LHCN-M2 (cell line): ENCODE results near the gene RPL14. TPM values are rescaled to one million over a fixed set of nuclear protein-coding genes. Genes with fewer than 3 reads are reported as not detected.
"Not testable (repeated sequence)": the region's sequence is repeated elsewhere in the genome, so short reads cannot be mapped to it uniquely, and the experiment has no call there.

Experiments
- DNase-seq: peaks from one replicate; pipeline ENCODE4 v3.0.0-alpha.2; 2012; ENCODE audit warnings: low read depth
- total RNA-seq: library from RNA; depleted of rRNA; stranded (reverse); fragments of >200 nt; gene quantifications from 2 replicates; pipeline ENCODE4 v1.2.3, GENCODE V29; 2014

RPL14 gene
- total RNA-seq, 1 experiment from 2014 or later, result 295 TPM

- DNase-seq, result not testable (repeated sequence)
Measured at GRCh38 chr3:40462838-40463237, 5.7 kb downstream of the RPL14 start.

- no peak for DNase-seq
Measured at GRCh38 chr3:40463579-40463978, 6.4 kb downstream of the RPL14 start.

GRCh38 chr3:40464339-40465110 is 7.4 kb downstream of the RPL14 start:
- DNase-seq, result no peak

DNA sequence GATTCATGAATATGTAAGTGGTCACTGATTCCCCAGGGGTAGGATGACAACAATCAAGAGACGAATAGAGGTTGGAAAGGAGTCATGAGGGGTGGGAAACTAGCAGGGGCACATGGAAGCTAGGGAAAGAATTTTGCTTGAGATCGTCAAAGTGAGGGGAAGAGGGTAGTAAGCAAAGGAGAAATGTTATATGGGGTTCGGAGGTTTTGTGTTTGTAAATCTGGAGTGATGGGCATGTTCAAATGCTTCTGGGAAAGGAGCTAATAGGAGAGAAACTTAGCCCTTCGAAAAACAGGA is 7.9 kb downstream of the RPL14 start:
- no peak for DNase-seq

DNA sequence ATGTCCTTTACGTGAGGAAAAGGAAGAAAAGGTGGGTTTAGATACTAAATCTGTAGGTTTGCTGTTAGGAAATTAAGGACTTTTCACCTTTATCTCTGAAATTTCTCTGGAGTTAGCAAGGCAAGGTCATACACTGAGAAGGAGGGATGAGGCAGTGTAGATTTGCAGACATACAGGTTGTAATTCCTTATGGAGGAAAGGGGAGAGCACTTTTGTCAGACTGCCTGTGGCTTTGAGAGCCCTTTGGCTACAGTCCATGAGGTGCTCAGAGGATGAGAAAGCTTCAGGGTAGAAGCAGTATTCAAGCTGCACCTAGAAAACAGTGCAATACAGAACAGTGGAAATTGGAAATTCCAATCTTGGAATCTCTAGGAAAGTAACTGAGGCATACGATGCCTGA is 8.3 kb downstream of the RPL14 start:
- DNase-seq, result no peak

- no peak for DNase-seq
Measured at GRCh38 chr3:40468018-40468417, 10.9 kb downstream of the RPL14 start.

GRCh38 chr3:40470701-40471100 is 13.6 kb downstream of the RPL14 start:
- DNase-seq, result no peak

DNA sequence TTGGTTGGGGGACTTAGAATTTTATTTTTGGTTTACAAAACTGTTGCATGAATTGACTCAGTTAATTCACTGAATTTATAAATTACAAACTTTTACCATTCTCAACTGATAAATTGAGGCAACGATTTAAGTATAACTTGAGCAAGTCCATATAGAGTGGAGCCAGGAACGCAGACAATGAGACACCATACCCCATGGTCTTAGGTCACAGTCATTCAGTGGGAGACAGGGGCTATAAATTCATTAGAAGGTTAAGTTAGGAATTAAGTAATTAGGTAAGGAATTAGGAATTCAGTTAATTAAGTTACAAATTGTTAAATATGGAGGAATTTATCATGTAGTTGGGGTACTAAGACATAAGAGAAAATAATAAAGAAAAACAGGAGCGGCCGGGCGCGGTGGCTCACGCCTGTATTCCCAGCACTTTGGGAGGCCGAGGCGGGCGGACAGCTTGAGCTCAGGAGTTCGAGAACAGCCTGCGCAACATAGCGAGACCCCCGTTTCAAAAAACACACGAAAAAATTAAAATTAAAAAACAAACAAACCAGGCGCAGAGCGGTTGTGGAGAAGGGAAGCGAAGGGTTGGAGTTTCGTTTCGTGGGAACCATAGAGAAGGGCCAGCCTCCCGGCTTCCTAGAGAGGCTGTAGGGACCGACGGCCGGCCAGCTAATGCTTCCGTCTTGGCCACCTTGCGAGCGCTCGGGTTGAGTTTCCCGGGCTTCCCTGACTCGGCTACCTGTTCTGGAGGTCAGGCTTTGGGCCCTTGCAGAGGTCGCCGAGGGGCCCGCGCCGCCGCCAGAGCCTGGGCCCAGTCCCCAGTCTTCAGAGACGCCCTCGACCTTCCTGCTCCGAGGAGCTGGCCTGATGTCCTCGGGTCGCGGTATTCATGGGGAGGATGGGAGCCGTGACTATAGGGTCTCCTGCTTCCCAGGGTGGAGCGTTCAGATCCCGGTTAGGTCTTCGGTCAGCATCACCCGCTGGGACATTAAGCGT is 19.6 kb downstream of the RPL14 start, which contains the start of gene ZNF619:
ZNF619 (plus strand) TSS at position 645 of the 993 bp plus-strand sequence. CDS start 858 bp downstream, outside the sequence.
- DNase-seq, result peak; percentile 64

DNA sequence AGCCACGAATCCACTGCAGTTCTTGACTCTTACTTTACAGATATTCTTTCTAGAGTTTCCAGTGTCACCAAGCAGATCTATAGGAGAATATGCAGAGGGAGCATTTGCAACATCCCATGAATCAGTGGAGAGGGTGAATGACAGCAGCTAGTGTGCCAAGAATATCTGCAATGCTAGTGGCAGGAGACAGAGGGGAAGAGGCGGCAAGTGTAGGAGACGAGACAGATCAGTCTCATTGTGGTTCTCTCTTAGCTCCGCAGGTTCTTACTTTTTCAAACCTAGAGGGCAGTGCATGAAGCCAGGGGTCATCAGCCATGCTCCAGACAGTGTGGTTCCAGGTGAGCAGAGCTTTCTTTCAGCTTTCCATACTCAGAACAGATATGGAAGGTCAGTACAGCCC is 20.5 kb downstream of the RPL14 start:
- no peak for DNase-seq

GRCh38 chr3:40487172-40487571 is 30.0 kb downstream of the RPL14 start:
- DNase-seq, result no peak

DNA sequence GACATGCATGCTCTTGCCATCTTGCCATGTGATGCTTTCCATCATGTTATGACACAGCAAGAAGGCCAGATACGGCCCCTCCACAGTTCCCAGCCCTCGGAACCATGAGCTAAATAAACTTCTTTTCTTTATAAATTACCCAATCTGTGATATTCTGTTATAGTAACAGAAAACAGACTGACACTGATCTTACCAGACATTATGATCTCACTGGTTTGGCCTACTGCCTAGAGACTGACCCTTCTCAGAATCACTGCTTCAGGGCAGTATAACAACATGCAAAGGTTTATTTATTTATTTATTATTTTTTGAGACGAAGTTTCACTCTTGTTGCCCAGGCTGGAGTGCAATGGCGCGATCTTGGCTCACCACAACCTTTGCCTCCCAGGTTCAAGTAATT is 33.8 kb downstream of the RPL14 start:
- peak; percentile 13 for DNase-seq

- DNase-seq, result no peak
Measured at GRCh38 chr3:40494698-40495097, 37.6 kb downstream of the RPL14 start.

- no peak for DNase-seq
Measured at GRCh38 chr3:40497288-40497687, 40.1 kb downstream of the RPL14 start.

DNA sequence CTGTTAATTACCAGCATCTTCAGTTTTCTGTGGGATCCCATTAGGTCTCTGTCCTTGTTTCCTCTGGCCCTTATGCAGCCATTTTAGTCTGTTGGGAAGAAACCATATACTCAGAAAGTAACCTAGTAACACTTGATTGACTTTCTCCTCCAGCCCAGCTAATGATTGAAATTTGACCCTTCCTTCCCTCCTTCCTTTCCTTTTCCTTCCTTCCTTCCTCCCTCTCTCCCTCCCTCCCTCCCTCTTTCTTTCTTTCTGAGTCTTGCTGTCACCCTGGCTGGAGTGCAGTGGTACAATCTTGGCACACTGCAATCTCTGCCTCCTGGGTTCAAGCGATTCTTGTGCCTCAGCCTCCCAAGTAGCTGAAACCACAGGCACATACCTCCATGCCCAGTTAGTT is 42.8 kb downstream of the RPL14 start:
- no peak for DNase-seq

- no peak for DNase-seq
Measured at GRCh38 chr3:40502034-40502433, 44.9 kb downstream of the RPL14 start.

DNA sequence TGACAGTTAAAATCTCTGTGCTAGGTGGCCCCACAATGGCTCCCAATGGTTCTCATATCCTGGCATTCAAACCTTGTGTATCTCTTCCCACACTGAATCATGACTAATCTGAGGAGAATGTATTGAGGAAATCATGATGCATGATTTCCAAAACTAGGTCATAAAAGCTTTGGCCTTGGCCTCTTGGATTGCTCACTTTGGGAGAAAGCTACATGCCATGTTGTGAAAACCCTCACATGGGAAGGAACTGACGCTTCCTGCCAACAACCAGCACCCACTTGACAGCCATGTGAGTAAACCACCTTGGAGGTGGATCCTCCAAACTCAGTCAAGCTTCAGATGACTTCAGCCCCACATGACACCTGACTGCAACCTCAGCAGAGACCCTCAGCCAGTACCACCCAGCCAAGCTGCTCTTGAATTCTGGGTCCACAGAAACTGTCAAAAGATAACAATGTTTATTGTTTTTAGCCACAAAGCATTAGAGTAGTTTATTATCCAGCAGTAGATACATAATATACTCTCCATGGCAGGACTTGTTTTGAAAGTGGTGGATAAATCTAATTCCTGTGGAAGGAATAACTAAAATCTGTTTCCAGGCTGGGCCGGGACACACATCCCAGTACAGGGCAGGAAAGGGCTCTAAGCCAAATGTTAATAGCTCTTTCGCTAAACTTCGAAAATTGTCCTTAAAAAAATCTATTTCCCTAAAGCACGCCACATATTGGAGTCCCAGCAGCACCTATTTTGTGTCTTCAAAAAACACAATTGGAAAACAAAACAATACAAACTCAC is 47.7 kb downstream of the RPL14 start:
- peak; percentile 95 for DNase-seq

GRCh38 chr3:40505599-40506462 is 48.7 kb downstream of the RPL14 start, which contains the start of gene ZNF620:
Gene ZNF620 (plus strand): TSS chr3:40506039. CDS start chr3:40506353, 314 bp downstream.
- no peak for DNase-seq

DNA sequence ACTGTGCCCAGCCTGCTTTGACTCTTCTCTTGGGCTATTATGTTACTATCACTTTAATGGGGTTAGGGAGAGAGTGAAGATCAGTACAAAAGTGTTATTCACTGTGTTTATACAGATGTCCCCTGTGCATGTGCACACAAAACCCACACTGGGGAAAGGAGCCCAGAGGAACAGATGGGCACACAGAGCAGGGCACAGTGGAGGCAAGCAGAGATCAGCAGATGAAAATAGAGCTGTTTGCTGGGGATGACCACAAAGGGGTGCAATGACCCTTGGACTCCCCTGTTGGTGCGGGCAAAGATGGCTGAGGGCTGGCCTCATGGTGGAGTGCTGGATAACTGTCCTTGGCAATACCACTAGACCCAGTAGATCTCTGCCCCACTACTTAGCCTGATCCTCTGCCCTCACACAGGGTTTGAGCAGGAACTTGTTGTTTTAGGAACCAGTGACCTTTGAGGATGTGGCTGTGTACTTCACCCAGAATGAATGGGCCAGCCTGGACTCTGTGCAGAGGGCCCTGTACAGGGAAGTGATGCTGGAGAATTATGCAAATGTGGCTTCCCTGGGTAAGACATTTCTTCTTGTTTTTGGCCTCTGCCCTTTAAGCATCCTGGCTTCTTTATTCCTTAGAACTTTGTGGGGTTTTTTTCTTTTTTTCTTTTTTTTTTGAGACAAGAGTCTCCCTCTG is 54.0 kb downstream of the RPL14 start:
- DNase-seq, result no peak

DNA sequence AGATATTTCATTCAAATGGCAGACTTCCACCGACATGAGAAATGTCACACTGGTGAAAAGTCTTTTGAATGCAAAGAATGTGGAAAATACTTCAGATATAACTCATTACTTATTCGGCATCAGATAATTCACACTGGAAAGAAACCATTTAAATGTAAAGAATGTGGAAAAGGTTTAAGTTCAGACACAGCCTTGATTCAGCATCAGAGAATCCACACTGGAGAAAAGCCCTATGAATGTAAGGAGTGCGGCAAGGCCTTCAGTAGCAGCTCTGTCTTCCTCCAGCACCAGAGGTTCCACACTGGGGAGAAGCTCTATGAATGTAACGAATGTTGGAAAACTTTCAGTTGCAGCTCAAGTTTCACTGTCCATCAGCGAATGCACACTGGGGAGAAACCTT is 59.1 kb downstream of the RPL14 start:
- no peak for DNase-seq

DNA sequence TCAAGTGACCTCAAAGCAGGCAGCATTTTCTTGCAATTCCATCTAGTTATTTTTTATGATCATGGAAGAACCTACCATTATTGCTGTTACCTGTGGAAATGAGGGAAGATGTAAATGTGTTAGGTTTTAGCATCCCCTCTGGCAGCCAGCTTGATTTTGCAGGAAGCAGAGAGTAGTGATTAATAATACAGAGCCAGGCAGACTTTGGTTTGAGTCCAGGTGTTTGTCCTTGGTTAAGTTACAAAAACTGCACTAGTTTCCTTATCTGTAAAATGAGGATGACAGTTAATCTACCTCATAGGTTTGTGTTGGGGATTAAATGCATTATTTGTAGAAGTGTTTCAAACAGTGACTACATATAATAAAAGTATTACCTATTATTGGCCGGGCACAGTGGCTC is 60.9 kb downstream of the RPL14 start:
- no peak for DNase-seq
